T follicular helper cell (primary cell): ENCODE results near the gene KCNJ2.

ENCODE experiments used
- DNase-seq: peaks from one replicate; pipeline ENCODE4 v3.0.0-alpha.2; 2020; ENCODE audit warnings: low read depth
- total RNA-seq, 2 experiments: gene quantifications; one replicate each; lab custom pipeline; 2026; lab: John Stamatoyannopoulos, UW

The KCNJ2 gene
- 0 reads per million in 2 experiments for total RNA-seq

- DNase-seq, result peak; percentile 0
These were observed at the start of gene KCNJ2 for GRCh38 chr17:70168977-70169708. Gene KCNJ2, plus strand, starts transcription at chr17:70169532. Its CDS starts 5,508 bp downstream, at chr17:70175040.

- no peak for DNase-seq
These were observed 49.8 kb upstream of the KCNJ2 start for GRCh38 chr17:70119545-70119944.

GRCh38 chr17:70119983-70120382 is 49.3 kb upstream of the KCNJ2 start:
- DNase-seq, result no peak

- no peak for DNase-seq
These were observed 48.9 kb upstream of the KCNJ2 start for GRCh38 chr17:70120425-70120824.

- no peak for DNase-seq
These were observed 48.2 kb upstream of the KCNJ2 start for GRCh38 chr17:70121126-70121525.

- no peak for DNase-seq
These were observed 46.1 kb upstream of the KCNJ2 start for GRCh38 chr17:70123193-70123592.

GRCh38 chr17:70124723-70125122 is 44.6 kb upstream of the KCNJ2 start:
- no peak for DNase-seq

GRCh38 chr17:70127221-70127873 is 42.0 kb upstream of the KCNJ2 start:
- DNase-seq, result no peak

- DNase-seq, result no peak
These were observed 40.5 kb upstream of the KCNJ2 start for GRCh38 chr17:70128727-70129238.

- DNase-seq, result no peak
These were observed 39.0 kb upstream of the KCNJ2 start for GRCh38 chr17:70130289-70130688.

- DNase-seq, result no peak
These were observed 36.8 kb upstream of the KCNJ2 start for GRCh38 chr17:70132505-70132904.

GRCh38 chr17:70134042-70134441 is 35.3 kb upstream of the KCNJ2 start:
- DNase-seq, result no peak

- DNase-seq, result no peak
These were observed 34.6 kb upstream of the KCNJ2 start for GRCh38 chr17:70134777-70135176.

GRCh38 chr17:70136131-70136530 is 33.2 kb upstream of the KCNJ2 start:
- DNase-seq, result no peak

- DNase-seq, result no peak
These were observed 31.7 kb upstream of the KCNJ2 start for GRCh38 chr17:70137451-70138230.

GRCh38 chr17:70138291-70138865 is 31.0 kb upstream of the KCNJ2 start:
- DNase-seq, result no peak

- no peak for DNase-seq
These were observed 29.8 kb upstream of the KCNJ2 start for GRCh38 chr17:70139449-70139993.

GRCh38 chr17:70144260-70144846 is 25.0 kb upstream of the KCNJ2 start:
- DNase-seq, result no peak

- no peak for DNase-seq
These were observed 16.1 kb upstream of the KCNJ2 start for GRCh38 chr17:70153210-70153609.

GRCh38 chr17:70157151-70157550 is 12.2 kb upstream of the KCNJ2 start:
- no peak for DNase-seq

- DNase-seq, result no peak
These were observed 11.2 kb upstream of the KCNJ2 start for GRCh38 chr17:70158180-70158579.
